CD4-positive, alpha-beta T cell treated with Interferon alpha-2 for 1 hour (primary cell): ENCODE measurements around the gene P3H1.
"Not testable (repeated sequence)": the region's sequence is repeated elsewhere in the genome, so short reads cannot be mapped to it uniquely, and the experiment has no call there.

ENCODE experiments used
- DNase-seq, 2 donors: peaks; one replicate each; pipeline ENCODE4 v3.0.0-alpha.2; 2020 to 2022

P3H1 gene

GRCh38 chr1:42768172-42768571, 1.3 kb upstream of the P3H1 start:
- DNase-seq, result no peak

- DNase-seq, result no peak
These were observed 727 bp upstream of the P3H1 start for GRCh38 chr1:42767510-42768000.

- peak in 1 of 2 donors; percentile 40 for DNase-seq
These were observed 742 bp downstream of the P3H1 start for GRCh38 chr1:42765832-42766740.

GRCh38 chr1:42765269-42765668, 1.6 kb downstream of the P3H1 start:
- no peak for DNase-seq

GRCh38 chr1:42762269-42762668, 4.6 kb downstream of the P3H1 start:
- no peak for DNase-seq

- no peak for DNase-seq
These were observed 5.3 kb downstream of the P3H1 start for GRCh38 chr1:42761567-42761966.

- DNase-seq, result no peak
These were observed 7.7 kb downstream of the P3H1 start for GRCh38 chr1:42759114-42759513.

- no peak for DNase-seq
These were observed 8.2 kb downstream of the P3H1 start for GRCh38 chr1:42758641-42759040.

- no peak for DNase-seq
These were observed 8.9 kb downstream of the P3H1 start for GRCh38 chr1:42757892-42758275.

GRCh38 chr1:42756956-42757891, 9.6 kb downstream of the P3H1 start:
- DNase-seq, result peak in 1 of 2 donors; percentile 42

- DNase-seq, result no peak
These were observed 13.8 kb downstream of the P3H1 start for GRCh38 chr1:42753070-42753469.

GRCh38 chr1:42752284-42752683, 14.5 kb downstream of the P3H1 start:
- DNase-seq, result no peak

GRCh38 chr1:42751511-42752070, 15.2 kb downstream of the P3H1 start:
- DNase-seq, result not testable (repeated sequence)

- no peak for DNase-seq
These were observed 16.8 kb downstream of the P3H1 start for GRCh38 chr1:42750041-42750440.

- DNase-seq, result no peak
These were observed 18.1 kb downstream of the P3H1 start for GRCh38 chr1:42748461-42749410.

GRCh38 chr1:42748021-42748420, 18.8 kb downstream of the P3H1 start:
- no peak for DNase-seq

- peak in 1 of 2 donors; percentile 45 for DNase-seq
These were observed 19.7 kb downstream of the P3H1 start for GRCh38 chr1:42747125-42747524.

- DNase-seq, result no peak
These were observed 20.3 kb downstream of the P3H1 start for GRCh38 chr1:42746436-42747105.

GRCh38 chr1:42745851-42746250, 21.0 kb downstream of the P3H1 start:
- no peak for DNase-seq

- no peak for DNase-seq
These were observed 22.7 kb downstream of the P3H1 start for GRCh38 chr1:42744148-42744413.

- DNase-seq, result no peak
These were observed 23.3 kb downstream of the P3H1 start for GRCh38 chr1:42743317-42744147.
